RWPE2 (cell line): Measurements from ENCODE around the gene BSDC1.

Source experiments
- ATAC-seq: fragments of 200-7000 bp; cut with Tn5 transposase; 3 replicates; pipeline ENCODE4 v1.9.1; 2021; ENCODE audit warnings: low read depth
- DNase-seq: peaks from one replicate; pipeline ENCODE4 v3.0.0-alpha.2; 2020; ENCODE audit warnings: low spot score
- H3K27ac ChIP-seq: fragments of 450-650 bp; 2 replicates; pipeline ENCODE4 v1.5.1; 2017; ENCODE audit warnings: mild to moderate bottlenecking; ENCODE audit not compliant: poor library complexity, severe bottlenecking
- H3K27me3 ChIP-seq: fragments of 250-450 bp; sonication (Bioruptor Pico); 2 replicates; pipeline ENCODE4 v1.5.1; 2021; ENCODE audit warnings: mild to moderate bottlenecking, moderate library complexity; ENCODE audit not compliant: insufficient read depth, poor library complexity, severe bottlenecking
- H3K36me3 ChIP-seq: fragments of 250-450 bp; sonication (Bioruptor Pico); 2 replicates; pipeline ENCODE4 v1.5.1; 2020; ENCODE audit warnings: low read depth, mild to moderate bottlenecking, moderate library complexity
- H3K4me1 ChIP-seq: fragments of 250-450 bp; sonication (Bioruptor Pico); 2 replicates; pipeline ENCODE4 v1.5.1; 2021; ENCODE audit warnings: mild to moderate bottlenecking, moderate library complexity; ENCODE audit not compliant: insufficient read depth, poor library complexity, severe bottlenecking
- H3K4me3 ChIP-seq: fragments of 250-450 bp; sonication (Bioruptor Pico); 2 replicates; pipeline ENCODE4 v1.5.1; 2021; ENCODE audit warnings: mild to moderate bottlenecking, moderate library complexity; ENCODE audit not compliant: severe bottlenecking
- H3K9me3 ChIP-seq: fragments of 250-450 bp; sonication (Bioruptor Pico); 2 replicates; pipeline ENCODE4 v1.5.1; 2021; ENCODE audit warnings: mild to moderate bottlenecking, moderate library complexity; ENCODE audit not compliant: severe bottlenecking
- TF ChIP-seq, protein P1 (sequence below): fragments of 450-650 bp; IDR thresholded peaks from one replicate; pipeline ENCODE4 v1.5.1; 2017; ENCODE audit warnings: mild to moderate bottlenecking, moderate library complexity; ENCODE audit not compliant: poor library complexity, severe bottlenecking

BSDC1 gene

DNA sequence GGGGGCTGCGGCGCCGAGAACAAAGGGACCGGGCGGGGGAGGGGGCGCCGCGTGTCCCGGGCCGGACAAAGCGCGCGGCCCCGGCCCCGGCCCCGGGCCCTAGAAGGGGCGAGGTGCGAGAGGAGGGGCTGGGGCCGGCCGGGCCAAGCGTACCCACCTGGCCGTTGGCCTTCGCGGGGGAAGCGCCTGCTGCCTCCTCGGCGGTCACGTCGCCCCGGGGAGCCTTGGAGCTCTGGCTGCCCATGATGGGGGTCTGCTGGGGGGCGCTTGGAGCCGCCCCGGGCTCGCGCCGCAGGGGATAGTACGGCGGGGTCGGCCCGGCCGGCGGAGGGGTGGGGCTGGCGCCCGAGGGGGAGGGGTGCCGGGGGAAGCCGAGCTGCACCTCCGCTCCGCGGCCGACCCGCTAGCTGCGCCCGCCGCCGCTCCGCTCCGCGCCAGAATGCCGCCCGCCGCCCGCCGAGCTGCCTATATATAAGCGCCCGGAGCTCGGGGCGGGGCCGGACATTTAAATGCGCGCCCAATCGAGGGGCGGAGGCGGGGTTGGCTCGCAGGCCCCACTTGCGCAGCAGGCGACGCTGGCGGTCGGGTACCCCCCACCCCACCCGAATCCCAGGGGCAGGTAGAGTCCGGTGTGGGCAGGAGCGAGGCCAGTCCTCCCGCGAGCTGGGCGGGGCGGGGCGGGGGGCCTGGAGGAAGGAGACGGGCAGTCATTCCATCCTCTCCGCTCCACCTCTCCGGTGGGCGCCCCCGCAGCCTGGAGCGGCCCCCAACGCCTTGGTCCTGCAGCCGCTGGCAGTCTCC lies 58.3 kb downstream of the BSDC1 start, which contains the start of gene MARCKSL1:
Gene MARCKSL1, minus strand, starts transcription at position 444 of the 801 bp plus-strand sequence. Its CDS starts 200 bp downstream, at position 244.
- no peak for DNase-seq
- peak; percentile 54 for ATAC-seq
- H3K9me3 ChIP-seq = no peaks in the 10 kb centered on the region
- peak within 1 kb of the TSS; percentile 39 for H3K27ac ChIP-seq
- H3K36me3 ChIP-seq = peaks cover 8% of the 10 kb centered on the region
- H3K4me3 ChIP-seq = peak within 1 kb of the TSS; percentile 75
- TF ChIP-seq, protein P1, sequence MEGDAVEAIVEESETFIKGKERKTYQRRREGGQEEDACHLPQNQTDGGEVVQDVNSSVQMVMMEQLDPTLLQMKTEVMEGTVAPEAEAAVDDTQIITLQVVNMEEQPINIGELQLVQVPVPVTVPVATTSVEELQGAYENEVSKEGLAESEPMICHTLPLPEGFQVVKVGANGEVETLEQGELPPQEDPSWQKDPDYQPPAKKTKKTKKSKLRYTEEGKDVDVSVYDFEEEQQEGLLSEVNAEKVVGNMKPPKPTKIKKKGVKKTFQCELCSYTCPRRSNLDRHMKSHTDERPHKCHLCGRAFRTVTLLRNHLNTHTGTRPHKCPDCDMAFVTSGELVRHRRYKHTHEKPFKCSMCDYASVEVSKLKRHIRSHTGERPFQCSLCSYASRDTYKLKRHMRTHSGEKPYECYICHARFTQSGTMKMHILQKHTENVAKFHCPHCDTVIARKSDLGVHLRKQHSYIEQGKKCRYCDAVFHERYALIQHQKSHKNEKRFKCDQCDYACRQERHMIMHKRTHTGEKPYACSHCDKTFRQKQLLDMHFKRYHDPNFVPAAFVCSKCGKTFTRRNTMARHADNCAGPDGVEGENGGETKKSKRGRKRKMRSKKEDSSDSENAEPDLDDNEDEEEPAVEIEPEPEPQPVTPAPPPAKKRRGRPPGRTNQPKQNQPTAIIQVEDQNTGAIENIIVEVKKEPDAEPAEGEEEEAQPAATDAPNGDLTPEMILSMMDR = no peak
- H3K27me3 ChIP-seq = no peaks in the 10 kb centered on the region
- H3K4me1 ChIP-seq = peaks cover 5% of the 10 kb centered on the region

DNA sequence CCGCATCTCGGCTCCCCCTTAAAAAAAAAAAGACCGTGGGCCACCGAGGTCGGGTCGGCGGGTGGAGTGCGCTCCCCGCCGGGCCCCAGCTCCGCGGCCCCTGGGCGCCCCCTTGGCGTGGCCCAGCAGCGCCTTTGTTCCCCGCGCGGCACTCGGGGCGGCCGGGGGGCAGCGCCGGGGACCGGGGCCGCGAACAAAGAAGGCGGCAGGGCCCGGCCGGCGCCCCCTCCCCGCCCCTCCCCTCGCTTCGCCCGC lies 58.8 kb downstream of the BSDC1 start:
- H3K9me3 ChIP-seq = no peaks in the 10 kb centered on the region
- H3K27me3 ChIP-seq = no peaks in the 10 kb centered on the region
- H3K4me3 ChIP-seq = peak overlapping the region; percentile 75
- DNase-seq = no peak
- peak overlapping the region; percentile 39 for H3K27ac ChIP-seq
- peaks cover 5% of the 10 kb centered on the region for H3K4me1 ChIP-seq
- H3K36me3 ChIP-seq = peaks cover 8% of the 10 kb centered on the region
- ATAC-seq = no peak
- TF ChIP-seq, protein P1 = peak; percentile 64

DNA sequence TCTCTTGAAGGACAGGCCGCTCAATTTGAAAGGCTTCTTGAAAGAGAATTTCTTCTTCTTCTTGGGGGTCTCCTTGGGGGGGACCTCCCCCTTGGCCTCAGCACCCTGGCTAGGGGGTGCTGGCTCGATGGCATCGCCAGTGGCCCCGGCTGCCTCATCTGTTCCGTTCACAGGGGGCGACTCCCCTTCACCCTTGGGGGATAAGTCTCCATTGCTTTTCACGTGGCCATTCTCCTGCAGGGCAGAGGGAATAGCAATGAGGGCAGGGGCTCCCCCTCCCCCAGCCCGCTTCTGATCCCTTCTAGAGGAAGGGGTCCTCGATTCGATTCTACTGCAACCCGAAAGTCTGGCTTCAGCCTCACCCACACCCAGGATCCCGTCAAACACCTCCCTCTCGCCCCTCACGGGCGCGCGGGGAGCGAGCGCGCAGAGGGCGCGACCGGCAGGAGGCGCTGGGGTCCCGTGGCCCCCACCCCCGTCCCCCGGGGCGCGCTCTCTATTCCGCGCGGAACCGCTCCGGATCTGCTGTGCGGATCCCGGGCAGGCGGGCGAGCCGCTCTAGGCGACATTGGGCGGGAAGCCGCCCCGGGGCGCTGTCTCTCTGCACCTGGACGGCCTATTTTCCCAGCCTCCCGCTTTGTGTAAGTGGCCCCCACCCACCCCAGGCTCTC lies 59.2 kb downstream of the BSDC1 start:
- H3K27me3 ChIP-seq = no peaks in the 10 kb centered on the region
- no peaks in the 10 kb centered on the region for H3K9me3 ChIP-seq
- TF ChIP-seq, protein P1 = peak; percentile 83
- H3K4me3 ChIP-seq = peak overlapping the region; percentile 75
- ATAC-seq = peak; percentile 24
- H3K36me3 ChIP-seq = peaks cover 13% of the 10 kb centered on the region
- H3K27ac ChIP-seq = peak overlapping the region; percentile 39
- DNase-seq = no peak
- peaks cover 5% of the 10 kb centered on the region for H3K4me1 ChIP-seq

DNA sequence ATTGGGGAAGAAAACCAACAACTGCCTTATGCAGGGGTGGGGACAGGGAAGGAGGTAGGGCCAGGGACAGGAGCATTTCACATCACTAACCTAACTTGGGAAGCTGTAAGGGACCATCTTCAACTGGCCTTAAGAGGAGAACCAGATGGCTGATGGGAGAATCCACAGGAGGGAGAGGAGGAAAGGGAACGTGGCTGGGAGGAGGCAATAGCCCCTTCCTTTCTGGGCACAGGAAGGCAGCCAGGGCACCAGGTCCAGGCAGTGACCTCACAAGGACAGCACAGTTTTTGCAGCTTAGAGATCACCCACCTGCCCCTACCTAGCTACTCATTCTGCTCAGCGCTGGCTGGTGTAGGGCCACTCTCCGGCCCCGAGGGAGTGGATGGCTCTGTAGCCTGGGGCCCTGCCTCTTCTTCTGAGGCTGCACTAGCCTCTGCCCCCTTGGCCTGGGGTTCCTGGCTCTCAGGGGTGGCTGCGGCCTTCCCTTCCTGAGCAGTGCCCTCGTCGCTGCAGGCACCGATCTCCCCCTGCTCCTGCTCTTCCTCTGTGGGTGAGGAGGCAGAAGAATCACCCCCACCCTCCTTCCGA lies 59.9 kb downstream of the BSDC1 start:
- H3K9me3 ChIP-seq = no peaks in the 10 kb centered on the region
- no peaks in the 10 kb centered on the region for H3K27me3 ChIP-seq
- peak overlapping the region; percentile 75 for H3K4me3 ChIP-seq
- peak; percentile 6; the same call in 1 of the 3 replicates for ATAC-seq
- H3K36me3 ChIP-seq = peaks cover 19% of the 10 kb centered on the region
- no peak overlapping the region for H3K27ac ChIP-seq
- DNase-seq = no peak
- TF ChIP-seq, protein P1 = no peak
- H3K4me1 ChIP-seq = peaks cover 5% of the 10 kb centered on the region
